ENCODE data around the gene ADAMTSL3. TPM values are rescaled to one million over a fixed set of nuclear protein-coding genes. Genes with fewer than 3 reads are reported as not detected.
"Not testable (repeated sequence)": the region's sequence is repeated elsewhere in the genome, so short reads cannot be mapped to it uniquely, and the experiment has no call there.

ADAMTSL3 gene
- total RNA-seq, 1 experiment from 2014 or later: 0.07 TPM

GRCh38 chr15:84081391-84082168, 427.7 kb downstream of the ADAMTSL3 start:
- DNase-seq: no peak
- no peak overlapping the region for H3K4me3 ChIP-seq (ENCODE audit: low read depth, low read length)
- no peak overlapping the region for H3K27ac Mint-ChIP-seq (ENCODE audit: unreplicated experiment)
- no peaks in the 10 kb centered on the region for H3K9me3 ChIP-seq
- no peaks in the 10 kb centered on the region for H3K4me1 Mint-ChIP-seq (ENCODE audit: low read depth, unreplicated experiment)
- peaks cover 23% of the 10 kb centered on the region for H3K27me3 Mint-ChIP-seq (ENCODE audit: insufficient read depth, unreplicated experiment)
- BruUV-seq (replicated peaks): no TSS peak
- ChIA-PET POLR2A (no interaction called here), CTCF (no interaction called here)
- no peaks in the 10 kb centered on the region for H3K36me3 ChIP-seq (ENCODE audit: control insufficient read depth, insufficient read depth, low read length)
- no peaks in the 10 kb centered on the region for H3K36me3 Mint-ChIP-seq (ENCODE audit: insufficient read depth, unreplicated experiment)
- intact Hi-C loops (cut with micrococcal nuclease; ENCODE audit: unreplicated experiment): no loop called here
- H3K4me3 Mint-ChIP-seq (ENCODE audit: unreplicated experiment): no peak overlapping the region
- H3K9me3 Mint-ChIP-seq (ENCODE audit: unreplicated experiment): no peaks in the 10 kb centered on the region
- no peaks in the 10 kb centered on the region for H3K4me1 ChIP-seq
- no peak for TF ChIP-seq CTCF (IDR thresholded peaks at IDR 0.05; ENCODE audit: insufficient read depth in 1 of 2, low read depth in 1 of 2, low read length in 1 of 2, severe bottlenecking in 1 of 2, unreplicated experiment in 1 of 2)
- H3K27me3 ChIP-seq (replicated peaks; ENCODE audit: control insufficient read depth, insufficient read depth, low read length): no peaks in the 10 kb centered on the region

- Histone ChIP-seq H3K27me3 (replicated peaks; ENCODE audit: control insufficient read depth, insufficient read depth, low read length) (no peaks in the 10 kb centered on the region), H3K4me1 (no peaks in the 10 kb centered on the region), H3K36me3 (ENCODE audit: control insufficient read depth, insufficient read depth, low read length) (no peaks in the 10 kb centered on the region), H3K9me3 (no peaks in the 10 kb centered on the region), H3K4me3 (ENCODE audit: low read depth, low read length) (no peak overlapping the region)
- Mint-ChIP-seq H3K4me1 (ENCODE audit: low read depth, unreplicated experiment) (no peaks in the 10 kb centered on the region), H3K27ac (ENCODE audit: unreplicated experiment) (no peak overlapping the region), H3K4me3 (ENCODE audit: unreplicated experiment) (no peak overlapping the region), H3K36me3 (ENCODE audit: insufficient read depth, unreplicated experiment) (no peaks in the 10 kb centered on the region), H3K9me3 (ENCODE audit: unreplicated experiment) (no peaks in the 10 kb centered on the region), H3K27me3 (ENCODE audit: insufficient read depth, unreplicated experiment) (peaks cover 25% of the 10 kb centered on the region)
- ChIA-PET POLR2A (no interaction called here), CTCF (no interaction called here)
- BruUV-seq (replicated peaks): no TSS peak
- TF ChIP-seq CTCF (IDR thresholded peaks at IDR 0.05; ENCODE audit: insufficient read depth in 1 of 2, low read depth in 1 of 2, low read length in 1 of 2, severe bottlenecking in 1 of 2, unreplicated experiment in 1 of 2): no peak
- intact Hi-C loops (cut with micrococcal nuclease; ENCODE audit: unreplicated experiment): no loop called here
- no peak for DNase-seq
These were observed 428.8 kb downstream of the ADAMTSL3 start for GRCh38 chr15:84082739-84083138.

GRCh38 chr15:84086071-84086470, 432.1 kb downstream of the ADAMTSL3 start:
- peaks cover 29% of the 10 kb centered on the region for H3K27me3 Mint-ChIP-seq (ENCODE audit: insufficient read depth, unreplicated experiment)
- H3K4me3 Mint-ChIP-seq (ENCODE audit: unreplicated experiment); H3K36me3 ChIP-seq (ENCODE audit: control insufficient read depth, insufficient read depth, low read length); H3K4me1 Mint-ChIP-seq (ENCODE audit: low read depth, unreplicated experiment); CTCF ChIA-PET; H3K9me3 ChIP-seq; H3K4me3 ChIP-seq (ENCODE audit: low read depth, low read length); POLR2A ChIA-PET; BruUV-seq (replicated peaks); H3K27me3 ChIP-seq (replicated peaks; ENCODE audit: control insufficient read depth, insufficient read depth, low read length); H3K9me3 Mint-ChIP-seq (ENCODE audit: unreplicated experiment); H3K36me3 Mint-ChIP-seq (ENCODE audit: insufficient read depth, unreplicated experiment); DNase-seq; H3K4me1 ChIP-seq; intact Hi-C loops (cut with micrococcal nuclease; ENCODE audit: unreplicated experiment); H3K27ac Mint-ChIP-seq (ENCODE audit: unreplicated experiment): not testable (repeated sequence)

Other genes starting within 250 kb of the ADAMTSL3 start
- not detected in 2 replicates for gene SH3GL3, start 206.8 kb upstream of the ADAMTSL3 start, total RNA-seq (2022)

Data from Caco-2 (cell line).